HG02678 (cell line): Measurements from ENCODE around the gene BANP.
"Not testable (repeated sequence)": the region's sequence is repeated elsewhere in the genome, so short reads cannot be mapped to it uniquely, and the experiment has no call there.

Source experiments
- ATAC-seq: cut with Tn5 transposase; IDR thresholded peaks from one replicate; pipeline ENCODE4 v1.9.1; 2021; ENCODE audit warnings: mild to moderate bottlenecking, moderate library complexity; ENCODE audit not compliant: unreplicated experiment

BANP gene

GRCh38 chr16:88114541-88115228, 163.5 kb downstream of the BANP start:
- not testable (repeated sequence) for ATAC-seq

GRCh38 chr16:88116121-88116520, 164.9 kb downstream of the BANP start:
- ATAC-seq, result no peak

GRCh38 chr16:88117476-88117868, 166.2 kb downstream of the BANP start:
- ATAC-seq, result no peak

GRCh38 chr16:88118376-88118775, 167.1 kb downstream of the BANP start:
- no peak for ATAC-seq

GRCh38 chr16:88118852-88119741, 167.9 kb downstream of the BANP start:
- ATAC-seq, result not testable (repeated sequence)

GRCh38 chr16:88119881-88120751, 168.9 kb downstream of the BANP start:
- ATAC-seq, result not testable (repeated sequence)

GRCh38 chr16:88120812-88121211, 169.6 kb downstream of the BANP start:
- ATAC-seq, result no peak

- not testable (repeated sequence) for ATAC-seq
Observed at GRCh38 chr16:88121391-88121790, 170.2 kb downstream of the BANP start.

GRCh38 chr16:88121886-88122580, 170.8 kb downstream of the BANP start:
- no peak for ATAC-seq
